Upper lobe of left lung (tissue), 4 donors: Measurements from ENCODE around the gene ENGASE.

Experiments used
- EP300 ChIP-seq, 4 donors: sonication (generic); formaldehyde crosslinking; IDR thresholded peaks; one replicate each; pipeline ENCODE4 v1.5.1; 2017; ENCODE audit warnings: antibody characterized with exemption in 4 of 4, control low read depth in 2 of 4
- POLR2A ChIP-seq, 4 donors: fragments of 450-650 bp; IDR thresholded peaks; one replicate each; pipeline ENCODE4 v1.5.1; 2016 to 2017; ENCODE audit warnings: antibody characterized with exemption in 4 of 4, mild to moderate bottlenecking in 2 of 4
- POLR2AphosphoS5 ChIP-seq, 2 donors: sonication (generic); formaldehyde crosslinking; IDR thresholded peaks; one replicate each; pipeline ENCODE4 v1.5.1; 2017; ENCODE audit warnings: antibody characterized with exemption in 2 of 2
- TF ChIP-seq, protein P1 (sequence below), 6 experiments: fragments of 450-650 bp in 4 of 6; fragments of 200-600 bp in 2 of 6; sonication (generic) in 2 of 6; IDR thresholded peaks; one replicate each; pipeline ENCODE4 v1.5.1; 2016 to 2019; ENCODE audit warnings: antibody characterized with exemption in 6 of 6

DNA sequence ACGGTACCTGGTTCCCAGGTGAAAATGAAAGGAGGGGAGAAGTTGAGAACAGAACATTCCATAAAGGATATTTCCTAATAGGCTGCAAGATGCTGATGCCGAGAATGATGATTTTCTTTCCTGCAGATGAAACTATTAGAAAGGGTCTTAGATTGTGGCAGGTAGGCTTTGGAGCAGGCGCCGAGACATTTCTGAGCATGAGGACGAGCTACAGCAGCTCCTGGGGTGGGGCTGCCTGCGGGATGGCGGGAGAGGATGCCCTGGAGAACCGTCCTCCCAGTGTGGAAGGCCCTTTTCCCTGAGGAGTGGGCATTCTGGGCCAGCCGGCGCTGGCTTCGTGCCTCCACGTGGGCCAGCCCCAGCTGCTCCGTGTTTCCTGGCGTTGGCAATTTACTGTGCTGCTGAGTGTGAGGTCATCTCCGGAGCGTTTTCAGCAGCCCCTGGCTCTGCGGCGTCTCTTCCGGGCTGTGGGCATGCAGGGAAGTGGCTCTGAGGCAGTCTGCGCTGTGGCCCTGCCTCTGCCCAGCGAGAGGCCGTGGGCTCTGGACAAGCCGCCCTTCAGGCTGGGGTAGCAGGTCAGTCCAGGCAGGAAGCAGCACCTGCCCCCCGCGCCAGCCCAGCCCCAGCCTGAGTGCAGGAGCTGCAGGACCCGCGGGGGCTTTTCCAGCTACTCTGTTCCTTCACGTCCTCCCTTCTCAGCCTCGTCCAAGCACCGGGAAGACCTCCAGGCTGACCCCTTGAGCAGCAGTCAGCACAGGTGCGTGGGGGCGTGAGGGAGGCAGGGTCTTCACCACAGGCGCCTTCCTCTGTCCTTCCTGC lies 12.2 kb downstream of the ENGASE start:
- TF ChIP-seq, protein P1, sequence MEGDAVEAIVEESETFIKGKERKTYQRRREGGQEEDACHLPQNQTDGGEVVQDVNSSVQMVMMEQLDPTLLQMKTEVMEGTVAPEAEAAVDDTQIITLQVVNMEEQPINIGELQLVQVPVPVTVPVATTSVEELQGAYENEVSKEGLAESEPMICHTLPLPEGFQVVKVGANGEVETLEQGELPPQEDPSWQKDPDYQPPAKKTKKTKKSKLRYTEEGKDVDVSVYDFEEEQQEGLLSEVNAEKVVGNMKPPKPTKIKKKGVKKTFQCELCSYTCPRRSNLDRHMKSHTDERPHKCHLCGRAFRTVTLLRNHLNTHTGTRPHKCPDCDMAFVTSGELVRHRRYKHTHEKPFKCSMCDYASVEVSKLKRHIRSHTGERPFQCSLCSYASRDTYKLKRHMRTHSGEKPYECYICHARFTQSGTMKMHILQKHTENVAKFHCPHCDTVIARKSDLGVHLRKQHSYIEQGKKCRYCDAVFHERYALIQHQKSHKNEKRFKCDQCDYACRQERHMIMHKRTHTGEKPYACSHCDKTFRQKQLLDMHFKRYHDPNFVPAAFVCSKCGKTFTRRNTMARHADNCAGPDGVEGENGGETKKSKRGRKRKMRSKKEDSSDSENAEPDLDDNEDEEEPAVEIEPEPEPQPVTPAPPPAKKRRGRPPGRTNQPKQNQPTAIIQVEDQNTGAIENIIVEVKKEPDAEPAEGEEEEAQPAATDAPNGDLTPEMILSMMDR (IDR thresholded peaks at IDR 0.05), result no peak
- TF ChIP-seq POLR2A (IDR thresholded peaks at IDR 0.05) (no peak), POLR2AphosphoS5 (IDR thresholded peaks at IDR 0.05) (no peak), EP300 (IDR thresholded peaks at IDR 0.05) (no peak)
